GM12801 (cell line): ENCODE measurements around the gene SNCG.

Experiments used
- TF ChIP-seq, protein P1 (sequence below): IDR thresholded peaks from one replicate; pipeline ENCODE4 v1.5.1; 2011; ENCODE audit warnings: control low read depth; ENCODE audit not compliant: insufficient read length; ENCODE audit errors: extremely low read depth

Gene SNCG

DNA sequence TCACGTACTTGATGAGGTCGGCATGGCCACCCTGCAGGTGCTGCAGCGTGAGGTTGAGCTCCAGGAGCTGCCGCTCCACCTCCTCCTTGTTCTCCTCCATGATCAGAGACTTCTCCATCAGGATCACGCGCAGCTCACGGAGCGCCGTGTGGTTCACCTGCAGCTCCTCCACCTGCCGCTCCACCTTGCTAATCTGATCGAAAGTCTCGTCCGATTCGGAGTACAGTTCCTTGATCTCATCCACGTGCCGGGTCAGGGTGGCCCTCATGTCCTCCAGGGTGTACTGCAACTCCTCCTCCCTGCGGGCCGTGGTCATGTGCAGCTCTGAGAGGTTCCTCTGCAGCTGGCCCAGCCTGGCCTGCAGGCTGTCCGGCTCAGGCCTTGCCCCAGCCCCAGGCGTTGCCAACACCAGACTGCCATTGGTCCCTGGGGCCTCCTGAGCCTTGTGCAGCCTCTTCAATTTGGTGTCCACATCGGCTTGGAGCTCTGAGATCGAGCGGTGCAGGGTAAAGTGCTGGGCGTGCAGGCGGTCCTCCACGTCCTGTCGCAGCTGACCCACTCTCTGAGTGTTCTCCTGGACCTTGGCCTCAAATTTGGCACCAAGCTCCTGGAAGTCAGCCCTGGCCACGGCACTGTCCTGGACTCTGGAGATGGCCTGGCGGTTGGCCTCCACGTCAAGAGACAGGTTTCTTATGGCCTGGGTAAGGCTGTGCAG, 14.9 kb upstream of the SNCG start:
- TF ChIP-seq, protein P1, sequence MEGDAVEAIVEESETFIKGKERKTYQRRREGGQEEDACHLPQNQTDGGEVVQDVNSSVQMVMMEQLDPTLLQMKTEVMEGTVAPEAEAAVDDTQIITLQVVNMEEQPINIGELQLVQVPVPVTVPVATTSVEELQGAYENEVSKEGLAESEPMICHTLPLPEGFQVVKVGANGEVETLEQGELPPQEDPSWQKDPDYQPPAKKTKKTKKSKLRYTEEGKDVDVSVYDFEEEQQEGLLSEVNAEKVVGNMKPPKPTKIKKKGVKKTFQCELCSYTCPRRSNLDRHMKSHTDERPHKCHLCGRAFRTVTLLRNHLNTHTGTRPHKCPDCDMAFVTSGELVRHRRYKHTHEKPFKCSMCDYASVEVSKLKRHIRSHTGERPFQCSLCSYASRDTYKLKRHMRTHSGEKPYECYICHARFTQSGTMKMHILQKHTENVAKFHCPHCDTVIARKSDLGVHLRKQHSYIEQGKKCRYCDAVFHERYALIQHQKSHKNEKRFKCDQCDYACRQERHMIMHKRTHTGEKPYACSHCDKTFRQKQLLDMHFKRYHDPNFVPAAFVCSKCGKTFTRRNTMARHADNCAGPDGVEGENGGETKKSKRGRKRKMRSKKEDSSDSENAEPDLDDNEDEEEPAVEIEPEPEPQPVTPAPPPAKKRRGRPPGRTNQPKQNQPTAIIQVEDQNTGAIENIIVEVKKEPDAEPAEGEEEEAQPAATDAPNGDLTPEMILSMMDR, result no peak

DNA sequence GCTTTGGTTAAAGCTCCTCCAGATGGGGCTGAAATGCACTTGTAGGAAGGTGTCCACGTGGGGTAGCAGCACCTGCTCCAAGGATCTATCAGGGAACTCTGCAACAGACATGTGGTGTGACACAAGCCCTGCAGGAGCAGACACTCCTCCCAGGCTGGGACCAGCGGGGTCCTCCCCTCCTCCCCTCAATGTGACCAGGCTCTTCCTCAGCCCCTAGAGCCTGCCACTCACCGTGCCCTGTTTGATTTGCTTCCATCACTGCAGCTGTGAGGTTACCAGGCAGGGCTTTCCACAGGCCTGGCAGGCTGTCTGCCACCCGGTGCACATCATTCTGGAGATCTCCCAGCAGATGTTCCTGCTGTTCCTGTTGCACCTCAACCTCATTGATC, 14.4 kb upstream of the SNCG start:
- TF ChIP-seq, protein P1, result no peak

DNA sequence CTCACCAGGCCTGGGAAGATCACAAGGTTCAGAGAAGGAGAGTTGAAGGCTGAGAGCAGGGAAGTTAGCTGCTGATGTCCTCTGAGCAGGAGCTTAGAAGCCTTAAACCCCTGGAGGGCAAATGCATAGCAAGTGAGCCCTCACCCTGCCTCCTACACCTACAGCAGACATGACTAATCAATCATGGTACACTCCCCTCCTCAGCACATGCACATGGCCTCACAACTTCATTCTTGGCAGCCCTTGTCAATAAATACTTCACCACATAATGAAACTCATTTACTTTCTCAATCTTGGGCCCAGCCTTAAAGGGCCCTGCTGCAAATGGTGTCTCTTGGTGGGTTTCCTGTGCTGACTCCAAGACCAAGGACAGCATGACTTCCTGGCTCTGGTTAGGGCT, 13.9 kb upstream of the SNCG start:
- TF ChIP-seq, protein P1, result no peak

DNA sequence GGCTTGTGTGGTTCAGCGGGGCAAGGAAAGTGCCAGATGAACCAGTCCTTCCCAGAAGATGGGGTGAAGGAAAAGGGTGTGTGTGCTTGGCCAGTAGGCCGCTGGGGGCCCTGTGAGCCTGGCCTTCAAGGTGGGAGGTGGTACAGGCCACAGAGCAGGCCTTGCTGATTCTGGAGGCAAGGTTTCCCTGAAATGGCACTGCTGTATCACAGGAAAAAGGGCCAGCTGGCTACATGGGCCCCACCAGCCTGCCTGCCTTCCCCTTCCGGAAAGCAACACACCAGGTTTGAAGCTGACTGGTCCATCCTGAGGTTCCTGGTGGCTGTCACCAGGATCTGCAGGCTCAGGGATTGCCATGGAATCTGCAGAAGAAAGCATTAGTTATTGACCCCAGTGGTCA, 13.5 kb upstream of the SNCG start:
- TF ChIP-seq, protein P1, result no peak

DNA sequence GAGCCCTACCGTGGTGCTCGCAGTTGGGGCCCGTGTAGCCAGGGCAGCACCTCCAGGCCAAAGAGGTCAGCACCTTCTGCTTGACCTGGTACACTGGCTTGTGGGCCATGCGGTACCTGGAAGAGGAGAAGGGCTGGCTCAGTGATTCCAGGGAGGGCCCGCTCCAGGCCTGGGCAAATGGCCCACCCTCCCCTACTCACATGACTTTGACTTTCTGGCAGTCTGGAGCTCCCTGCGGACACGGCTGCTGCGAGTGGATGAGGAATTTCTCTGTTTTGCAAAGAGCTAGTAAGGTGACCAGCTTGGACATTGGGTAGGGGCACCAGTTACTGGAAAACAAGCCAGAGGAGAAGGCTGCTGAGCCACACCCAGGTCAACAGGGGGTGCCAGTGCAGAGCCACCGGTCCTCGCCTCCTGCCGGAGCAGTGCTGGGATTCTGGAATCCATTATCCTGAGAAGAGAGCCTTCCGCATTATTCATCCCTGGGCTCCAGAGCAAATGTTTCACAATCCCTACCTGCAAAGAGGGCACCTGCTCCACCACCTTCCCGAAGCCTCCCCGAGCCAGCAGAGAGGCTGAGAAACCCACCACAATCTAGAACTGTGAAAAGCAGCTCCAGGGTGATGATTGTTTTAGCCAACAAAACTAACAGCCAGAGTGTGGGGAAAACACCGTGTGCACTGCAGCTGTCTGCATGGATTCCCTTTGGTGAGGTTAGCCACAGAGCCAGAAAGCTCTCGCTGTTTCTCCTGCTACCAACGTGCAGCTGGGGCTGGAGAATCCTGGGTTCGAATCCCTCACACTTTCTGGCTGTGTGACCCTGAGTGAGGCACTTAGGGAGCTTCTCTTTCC, 12.8 kb upstream of the SNCG start:
- TF ChIP-seq, protein P1, result no peak

DNA sequence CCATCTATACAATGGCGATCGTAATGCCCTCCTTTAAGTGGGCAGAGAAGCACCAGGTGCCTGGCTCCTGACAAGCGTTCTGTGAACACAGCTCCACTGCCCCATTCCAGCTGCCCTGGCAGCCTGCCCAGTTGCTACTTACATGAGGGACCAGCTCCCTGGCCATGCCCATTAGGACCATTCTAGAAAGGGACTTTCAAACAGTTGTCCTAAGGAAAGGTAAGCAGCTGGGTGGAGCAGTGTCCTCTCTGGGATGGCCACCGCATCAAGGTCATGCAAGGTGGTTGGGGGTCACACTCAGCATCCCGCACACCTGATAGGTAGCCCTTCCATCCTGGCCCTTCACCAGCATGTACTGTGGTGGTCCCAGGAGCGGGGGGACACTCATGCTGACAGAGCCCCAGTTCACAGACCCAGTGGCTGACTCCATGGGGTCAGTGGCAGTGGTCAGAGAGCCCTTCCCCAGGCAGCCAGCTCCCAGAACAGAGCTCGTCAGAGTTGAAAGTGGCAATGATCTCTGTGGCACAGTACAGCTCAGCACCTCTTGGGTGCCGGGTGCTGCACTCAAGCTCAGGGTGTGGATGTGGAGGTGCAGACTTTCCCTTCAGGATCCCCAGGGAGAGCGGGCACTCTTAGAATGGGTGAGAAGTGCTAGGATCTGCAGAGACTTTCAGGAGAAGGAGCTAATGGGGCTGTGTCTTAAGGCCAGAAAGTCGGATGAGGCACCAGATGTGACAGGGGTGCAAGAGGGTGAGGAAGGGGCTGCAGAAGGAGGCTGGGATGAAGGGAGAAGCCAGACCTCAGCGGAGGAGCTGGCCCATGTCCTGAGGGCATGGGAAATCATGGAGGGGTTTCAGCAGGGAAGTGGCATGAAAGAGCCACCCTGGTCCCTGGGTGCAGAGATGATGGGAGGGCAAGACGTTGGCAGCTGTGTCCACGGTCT, 11.9 kb upstream of the SNCG start:
- TF ChIP-seq, protein P1, result no peak

DNA sequence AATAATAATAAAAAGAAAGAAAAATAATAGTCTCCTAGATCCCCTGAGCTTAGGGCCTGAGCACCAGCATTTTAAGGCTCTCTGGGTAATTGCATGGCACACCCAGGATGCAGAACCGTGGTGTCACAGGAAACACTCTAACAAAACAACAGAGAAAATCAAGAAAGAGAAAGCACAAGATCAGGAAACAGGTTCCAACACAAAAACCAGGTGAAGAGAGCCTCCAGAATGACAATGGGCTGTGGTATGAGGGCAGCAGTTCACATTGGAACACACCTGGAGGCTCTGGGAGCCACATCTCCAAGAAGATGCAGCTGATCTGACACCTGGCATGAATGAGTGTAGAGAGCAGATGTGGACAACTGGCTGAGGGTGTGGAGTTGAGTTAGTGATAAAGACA, 8.1 kb upstream of the SNCG start:
- TF ChIP-seq, protein P1, result no peak
